ENCODE data around the gene ANKRD13A.
"Not testable (repeated sequence)": the region's sequence is repeated elsewhere in the genome, so short reads cannot be mapped to it uniquely, and the experiment has no call there.

ANKRD13A gene

DNA sequence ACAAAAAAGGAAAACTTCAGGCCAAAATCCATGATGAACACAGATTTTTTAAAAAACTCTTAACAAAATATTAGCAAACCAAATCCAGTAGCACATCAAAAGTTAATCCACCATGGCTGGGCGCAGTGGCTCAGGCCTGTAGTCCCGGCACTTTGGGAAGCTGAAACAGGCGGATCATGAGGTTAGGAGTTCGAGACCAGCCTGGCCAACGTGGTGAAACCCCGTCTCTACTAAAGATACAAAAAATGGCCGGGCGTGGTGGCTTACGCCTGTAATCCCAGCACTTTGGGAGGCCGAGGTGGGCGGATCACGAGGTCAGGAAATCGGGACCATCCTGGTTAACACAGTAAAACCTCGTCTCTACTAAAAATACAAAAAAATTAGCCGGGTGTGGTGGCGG lies 13.0 kb upstream of the ANKRD13A start:
- not testable (repeated sequence) for DNase-seq

DNA sequence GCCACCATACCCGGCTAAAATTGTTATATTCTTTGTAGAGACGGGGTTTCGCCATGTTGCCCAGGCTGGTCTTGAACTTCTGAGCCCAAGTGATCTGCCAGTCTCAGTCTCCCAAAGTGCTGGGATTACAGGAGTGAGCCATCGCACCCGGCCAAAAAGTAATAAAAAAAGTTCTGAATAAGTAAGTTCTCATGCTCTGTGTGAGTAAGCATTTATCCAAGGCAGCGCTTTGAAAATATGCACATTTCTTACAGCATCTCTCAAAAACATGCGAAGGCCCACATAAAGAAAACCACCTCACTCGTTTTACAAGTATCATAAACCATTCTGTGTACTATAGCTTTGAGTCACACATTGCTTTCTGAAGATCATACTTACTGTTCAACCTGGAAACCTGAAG lies 11.6 kb upstream of the ANKRD13A start:
- DNase-seq: no peak

GRCh38 chr12:109988274-109988673 lies 11.0 kb upstream of the ANKRD13A start:
- DNase-seq: no peak

GRCh38 chr12:109988903-109989302 lies 10.3 kb upstream of the ANKRD13A start:
- no peak for DNase-seq

DNA sequence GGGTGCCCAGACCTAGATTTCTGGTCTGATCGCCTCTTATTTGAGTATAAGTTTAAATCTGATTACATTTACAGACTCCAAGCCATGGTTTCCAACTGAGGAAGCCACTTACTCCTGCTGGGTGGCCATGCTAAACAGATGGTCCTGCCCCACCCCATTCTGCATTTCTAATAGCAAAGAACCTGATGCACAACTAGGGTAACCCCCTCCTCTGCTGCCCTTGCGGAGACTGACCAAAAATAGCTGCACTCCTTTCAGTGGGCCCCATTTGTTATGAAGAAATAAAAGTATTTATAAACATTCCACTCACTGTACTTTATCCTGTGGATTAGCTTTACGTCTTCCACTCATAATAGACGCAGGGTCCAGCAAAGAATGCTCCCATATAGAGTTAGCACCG lies 9.8 kb upstream of the ANKRD13A start:
- DNase-seq: no peak

DNA sequence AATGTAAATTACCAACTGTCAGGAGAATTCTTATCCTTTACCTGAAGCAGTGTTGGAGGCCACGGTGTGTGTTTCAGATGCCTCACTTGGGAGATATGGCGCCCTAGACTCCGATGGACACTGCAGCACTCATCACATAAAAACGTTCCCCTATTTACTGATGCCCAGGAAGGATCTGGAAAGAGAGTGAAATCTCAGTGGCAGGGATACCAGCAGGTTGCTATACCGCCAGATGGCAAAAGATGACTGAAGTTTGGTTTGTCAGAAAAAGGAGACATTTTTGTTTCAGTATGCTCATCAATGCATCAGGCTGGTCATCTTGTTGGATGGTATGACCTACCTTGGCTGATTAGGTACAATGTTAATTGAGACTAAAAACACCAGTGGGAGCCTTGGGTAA lies 7.6 kb upstream of the ANKRD13A start:
- no peak for DNase-seq

GRCh38 chr12:109993091-109993490 lies 6.1 kb upstream of the ANKRD13A start:
- DNase-seq: no peak

GRCh38 chr12:109994401-109995175 lies 4.6 kb upstream of the ANKRD13A start:
- no peak for DNase-seq

- no peak for DNase-seq
These were observed 3.9 kb upstream of the ANKRD13A start for GRCh38 chr12:109995361-109995685.

DNA sequence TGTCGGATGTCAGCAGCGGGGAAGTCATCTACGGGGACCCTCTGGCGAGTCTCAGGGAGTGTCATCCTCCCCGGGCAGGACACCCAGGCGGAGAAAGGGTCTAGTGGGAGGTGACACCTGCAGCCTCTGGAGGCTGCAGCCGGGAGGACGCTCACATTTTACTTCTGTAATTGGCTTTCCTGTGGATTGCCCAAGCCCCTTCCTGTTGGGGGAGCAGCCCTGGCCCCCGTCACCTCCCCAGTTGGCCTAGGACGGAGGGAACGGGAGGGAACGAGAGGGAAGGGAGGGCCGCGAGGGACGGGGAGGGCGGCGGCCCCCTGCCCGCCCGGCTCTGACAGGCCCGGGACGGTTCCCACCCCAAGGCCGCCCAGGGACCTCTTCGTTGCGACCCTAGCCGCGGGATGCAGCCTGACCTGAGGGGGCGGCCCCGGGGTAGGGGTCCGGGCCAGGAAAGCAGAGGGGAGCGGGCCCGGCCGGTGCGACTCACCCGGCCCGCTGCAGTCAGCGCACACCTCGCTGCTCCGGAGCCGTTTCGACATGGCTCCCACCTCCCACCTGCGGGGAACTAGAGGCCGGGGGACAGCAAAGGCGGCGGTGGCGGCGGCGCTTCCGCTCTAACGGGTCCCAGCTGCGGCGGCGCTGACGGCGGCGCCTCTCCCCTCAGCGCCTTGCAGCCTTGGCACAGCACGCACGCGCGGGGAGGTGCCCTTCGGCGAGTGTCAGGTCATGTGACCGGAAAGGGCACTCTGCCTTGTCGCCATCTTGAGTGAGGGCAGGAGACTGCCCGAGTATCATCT lies 3.3 kb upstream of the ANKRD13A start, which contains the start of gene GIT2:
Gene GIT2 (minus strand): TSS at position 683 of the 797 bp plus-strand sequence. CDS start 144 bp downstream, at position 539.
- DNase-seq: peak; percentile 95

- DNase-seq: no peak
These were observed 2.8 kb upstream of the ANKRD13A start for GRCh38 chr12:109996483-109996853.

DNA sequence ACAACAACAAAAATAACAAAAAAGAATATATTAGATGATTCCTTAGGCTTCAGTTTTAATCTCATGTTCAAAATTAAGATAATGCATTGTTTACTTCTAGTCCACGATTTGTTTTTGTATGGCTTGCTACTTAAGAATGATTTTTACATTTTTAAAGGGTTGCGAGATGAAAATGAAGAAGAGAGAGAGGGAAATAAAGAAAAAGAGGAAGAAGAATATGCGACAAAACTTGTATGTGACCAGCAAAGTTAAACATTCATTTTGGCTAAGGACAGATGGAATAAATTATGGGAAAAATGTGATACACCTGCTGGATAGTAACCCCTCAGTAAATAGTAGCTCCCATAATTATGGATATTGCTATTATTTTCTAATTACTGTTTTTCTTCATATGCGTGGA lies 1.8 kb upstream of the ANKRD13A start:
- no peak for DNase-seq

- peak; percentile 52 for DNase-seq
These were observed 858 bp upstream of the ANKRD13A start for GRCh38 chr12:109998241-109998903.

DNA sequence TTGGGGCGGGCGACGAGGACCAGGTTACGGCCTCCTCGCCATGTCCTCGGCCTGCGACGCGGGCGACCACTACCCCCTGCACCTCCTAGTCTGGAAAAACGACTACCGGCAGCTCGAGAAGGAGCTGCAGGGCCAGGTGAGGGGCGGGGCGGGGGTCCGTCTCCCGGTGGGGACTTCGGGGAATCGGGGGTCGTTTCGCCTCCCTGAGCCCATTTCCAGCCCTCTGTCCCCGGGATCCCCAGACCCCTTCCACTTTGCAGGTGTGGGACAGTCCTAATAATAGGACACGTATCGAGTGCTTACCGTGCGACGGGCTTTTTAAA lies 380 bp downstream of the ANKRD13A start:
- DNase-seq: no peak

DNA sequence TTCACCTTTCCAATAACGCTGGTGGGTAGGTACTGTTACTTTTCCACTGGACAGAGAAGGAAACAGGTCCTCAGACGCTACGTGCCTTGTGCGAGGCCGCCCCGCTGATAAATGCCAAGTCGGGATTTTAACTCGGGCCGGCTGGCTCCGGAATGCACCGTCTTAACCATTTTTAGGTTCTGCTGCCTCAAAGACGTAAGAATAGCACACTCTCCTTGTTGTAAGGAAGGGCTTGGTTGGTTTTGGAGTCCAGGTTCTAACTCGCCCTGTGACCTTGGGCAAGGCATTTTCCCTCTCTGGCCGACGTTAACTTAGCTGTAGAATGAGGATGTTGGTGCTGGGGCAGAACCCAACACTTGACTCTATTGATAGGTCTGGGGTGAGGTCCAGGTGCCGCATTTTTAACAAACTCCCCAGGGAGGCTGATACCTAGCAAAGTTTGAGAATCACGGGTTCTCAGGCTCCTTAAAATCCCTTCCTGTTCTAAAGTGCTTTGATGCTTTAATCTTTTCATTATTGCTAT lies 814 bp downstream of the ANKRD13A start:
- peak; percentile 34 for DNase-seq

DNA sequence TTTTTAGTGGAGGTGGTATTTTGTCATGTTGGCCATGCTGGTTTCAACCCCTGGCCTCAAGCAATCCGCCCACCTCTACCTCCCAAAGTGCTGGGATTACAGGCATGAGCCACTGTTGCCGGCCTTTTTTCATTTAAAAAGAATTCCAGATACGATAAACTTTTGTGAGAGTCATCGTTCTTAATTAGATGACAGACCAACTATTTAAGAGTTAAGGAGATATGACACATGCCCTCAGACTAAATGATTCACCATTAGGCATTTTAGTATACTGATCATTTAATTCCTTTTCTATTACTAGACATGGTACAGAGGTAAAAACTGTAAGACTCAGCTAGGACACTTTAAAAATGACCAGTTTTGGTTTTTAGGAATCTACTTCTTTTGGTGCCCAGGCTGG lies 2.4 kb downstream of the ANKRD13A start:
- no peak for DNase-seq

GRCh38 chr12:110002676-110003515 lies 3.7 kb downstream of the ANKRD13A start:
- DNase-seq: no peak

GRCh38 chr12:110004598-110004997 lies 5.4 kb downstream of the ANKRD13A start:
- no peak for DNase-seq

DNA sequence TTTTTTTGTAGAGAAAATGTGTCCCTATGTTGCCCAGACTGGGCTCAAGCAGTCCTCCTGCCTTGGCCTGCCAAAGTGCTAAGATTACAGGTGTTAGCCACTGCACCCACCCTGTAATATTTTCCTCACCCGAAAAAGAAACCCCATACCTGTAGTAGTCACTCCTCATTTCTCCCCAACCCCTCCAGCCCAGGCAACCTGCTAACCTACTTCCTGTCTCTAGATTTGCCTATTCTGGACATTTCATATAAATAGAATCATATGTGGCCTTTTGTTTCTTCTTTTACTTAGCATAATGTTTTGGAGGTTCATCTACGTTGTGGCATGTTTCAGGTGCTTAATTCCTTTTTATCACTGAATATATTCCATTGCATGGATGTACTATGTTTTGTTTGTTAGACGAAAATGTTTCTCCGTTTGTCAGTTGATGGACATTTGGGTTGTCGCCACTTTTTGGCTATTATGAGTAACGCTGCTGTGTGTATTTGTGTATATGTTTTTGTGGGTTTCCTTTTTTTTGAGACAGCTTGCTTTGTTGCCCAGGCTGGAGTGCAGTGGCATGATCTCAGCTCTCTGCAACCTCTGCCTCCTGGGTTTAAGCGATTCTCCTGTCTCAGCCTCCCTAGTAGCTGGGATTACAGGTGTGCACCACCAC lies 6.2 kb downstream of the ANKRD13A start:
- DNase-seq: no peak

DNA sequence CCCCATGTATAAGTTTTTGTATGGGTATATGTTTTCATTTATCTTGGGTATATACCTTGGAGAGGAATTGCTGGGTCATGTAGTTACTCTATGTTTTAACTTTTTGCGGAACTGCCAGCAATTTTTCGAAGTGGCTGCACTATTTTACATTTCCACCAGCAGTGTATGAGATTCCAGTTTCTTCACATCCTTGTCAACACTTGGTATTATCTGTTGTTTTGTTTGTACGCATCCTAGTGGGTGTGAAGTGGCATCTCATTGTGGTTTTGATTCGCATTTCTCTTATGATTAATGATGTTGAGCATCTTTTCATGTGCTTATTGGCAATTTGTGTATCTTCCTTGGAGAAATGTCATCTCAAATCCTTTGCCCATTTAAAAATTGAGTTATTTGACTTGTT lies 6.9 kb downstream of the ANKRD13A start:
- DNase-seq: no peak

DNA sequence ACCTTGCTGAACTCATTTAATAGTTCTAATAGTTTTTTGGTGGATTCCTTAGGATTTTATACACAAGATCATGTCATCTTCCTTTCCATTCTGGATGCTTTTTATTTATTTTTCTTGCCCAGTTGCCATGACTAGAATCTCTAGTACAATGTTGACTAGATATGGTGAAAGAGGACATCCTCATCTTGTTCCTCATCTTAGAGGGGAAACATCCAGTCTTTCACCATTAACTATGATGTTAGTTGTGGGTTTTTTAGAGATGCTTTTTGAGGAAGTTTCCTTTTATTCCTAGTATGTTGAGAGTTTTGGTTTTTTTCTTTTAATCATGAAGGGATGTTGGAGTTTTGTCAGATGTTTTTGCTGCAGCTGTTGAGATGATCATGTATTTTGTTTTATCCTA lies 8.7 kb downstream of the ANKRD13A start:
- DNase-seq: no peak
